Measurements from ENCODE around the gene PDE3B.

- TF ChIP-seq, protein P1, sequence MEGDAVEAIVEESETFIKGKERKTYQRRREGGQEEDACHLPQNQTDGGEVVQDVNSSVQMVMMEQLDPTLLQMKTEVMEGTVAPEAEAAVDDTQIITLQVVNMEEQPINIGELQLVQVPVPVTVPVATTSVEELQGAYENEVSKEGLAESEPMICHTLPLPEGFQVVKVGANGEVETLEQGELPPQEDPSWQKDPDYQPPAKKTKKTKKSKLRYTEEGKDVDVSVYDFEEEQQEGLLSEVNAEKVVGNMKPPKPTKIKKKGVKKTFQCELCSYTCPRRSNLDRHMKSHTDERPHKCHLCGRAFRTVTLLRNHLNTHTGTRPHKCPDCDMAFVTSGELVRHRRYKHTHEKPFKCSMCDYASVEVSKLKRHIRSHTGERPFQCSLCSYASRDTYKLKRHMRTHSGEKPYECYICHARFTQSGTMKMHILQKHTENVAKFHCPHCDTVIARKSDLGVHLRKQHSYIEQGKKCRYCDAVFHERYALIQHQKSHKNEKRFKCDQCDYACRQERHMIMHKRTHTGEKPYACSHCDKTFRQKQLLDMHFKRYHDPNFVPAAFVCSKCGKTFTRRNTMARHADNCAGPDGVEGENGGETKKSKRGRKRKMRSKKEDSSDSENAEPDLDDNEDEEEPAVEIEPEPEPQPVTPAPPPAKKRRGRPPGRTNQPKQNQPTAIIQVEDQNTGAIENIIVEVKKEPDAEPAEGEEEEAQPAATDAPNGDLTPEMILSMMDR (IDR thresholded peaks at IDR 0.05; ENCODE audit: low read depth, low read length), result no peak
- TF ChIP-seq EZH2phosphoT487 (IDR thresholded peaks at IDR 0.05; ENCODE audit: low read depth), result no peak
These were observed 59.2 kb downstream of the PDE3B start for GRCh38 chr11:14702760-14703159.
